Mucosa of descending colon (tissue), 3 donors: Measurements from ENCODE around the gene CEP41. TPM values are rescaled to one million over a fixed set of nuclear protein-coding genes. Genes with fewer than 3 reads are reported as not detected.

Experiments
- ATAC-seq: fragments of 200-7000 bp; cut with Tn5 transposase; one replicate; pipeline ENCODE4 v1.9.1; 2020; ENCODE audit warnings: mild to moderate bottlenecking, moderate library complexity
- DNase-seq, 3 donors: peaks; one replicate each; pipeline ENCODE4 v3.0.0-alpha.2; 2020
- H3K36me3 ChIP-seq: fragments of 200-600 bp; one replicate; pipeline ENCODE4 v1.8.0; 2021; ENCODE audit warnings: low read depth, mild to moderate bottlenecking
- H3K4me1 ChIP-seq: fragments of 200-600 bp; one replicate; pipeline ENCODE4 v1.8.0; 2021; ENCODE audit warnings: low read depth, mild to moderate bottlenecking
- H3K4me3 ChIP-seq: fragments of 200-600 bp; one replicate; pipeline ENCODE4 v1.8.0; 2021; ENCODE audit warnings: mild to moderate bottlenecking
- H3K9me3 ChIP-seq: fragments of 200-600 bp; one replicate; pipeline ENCODE4 v1.8.0; 2021; ENCODE audit warnings: mild to moderate bottlenecking
- CTCF ChIP-seq: fragments of 200-600 bp; IDR thresholded peaks from one replicate; pipeline ENCODE4 v1.8.0; 2022; ENCODE audit warnings: antibody characterized with exemption, mild to moderate bottlenecking
- intact Hi-C, 2 donors: fragments of 100-400 bp; cut with DNase I in 1 of 2; cut with micrococcal nuclease in 1 of 2; formaldehyde crosslinking; loops; one replicate each; pipeline versions ENCODE4 v1.11.0 to v1.11.1; 2022; cut with DNase I, micrococcal nuclease
- total RNA-seq, 3 donors: library from RNA; stranded (reverse); fragmentation: NEBNext Ultra II Directional in 2 of 3; extraction: Animal tissue kit (Norgen Biotek cat#: 25700) in 2 of 3; gene quantifications; one replicate each; pipeline versions ENCODE4 v1.2.1 to v1.2.4, GENCODE V29; 2021 to 2023
- donor health status: DM: no; HTN: no; CAD: no; lungs with moderate emphysema.
- donor health status: DM: no; HTN: no; CAD: no.
- donor health status: DM: no; HTN: yes; CAD: no.

The CEP41 gene
- total RNA-seq, 3 donors from 2014 or later, result 6.4 to 8.3 (median 6.6) TPM

GRCh38 chr7:130486954-130487436 is 46.2 kb upstream of the CEP41 start:
- H3K4me3 ChIP-seq, result peak overlapping the region; percentile 28
- H3K9me3 ChIP-seq, result no peaks in the 10 kb centered on the region
- no peaks in the 10 kb centered on the region for H3K4me1 ChIP-seq
- DNase-seq (no peak), ATAC-seq (no peak)
- H3K36me3 ChIP-seq, result no peaks in the 10 kb centered on the region
- TF ChIP-seq CTCF, result no peak
- intact Hi-C loops, result no loop called here

GRCh38 chr7:130486114-130486953 is 45.5 kb upstream of the CEP41 start:
- no peaks in the 10 kb centered on the region for H3K4me1 ChIP-seq
- ATAC-seq, result peak; percentile 90
- H3K4me3 ChIP-seq, result peak overlapping the region; percentile 28
- TF ChIP-seq CTCF, result peak; percentile 88
- intact Hi-C loops, result no loop called here
- DNase-seq, result peak; percentile 83 to 89 (median 88)
- no peaks in the 10 kb centered on the region for H3K9me3 ChIP-seq
- H3K36me3 ChIP-seq, result no peaks in the 10 kb centered on the region

- DNase-seq, result no peak
- Histone ChIP-seq H3K9me3 (no peaks in the 10 kb centered on the region), H3K4me1 (no peaks in the 10 kb centered on the region), H3K36me3 (no peaks in the 10 kb centered on the region), H3K4me3 (no peak overlapping the region)
- TF ChIP-seq CTCF, result no peak
- intact Hi-C loops, result no loop called here
- no peak for ATAC-seq
Observed at GRCh38 chr7:130485734-130486113, 44.9 kb upstream of the CEP41 start.

- no peaks in the 10 kb centered on the region for H3K4me1 ChIP-seq
- intact Hi-C loops, result no loop called here
- H3K9me3 ChIP-seq, result peaks cover 3% of the 10 kb centered on the region
- no peak overlapping the region for H3K4me3 ChIP-seq
- TF ChIP-seq CTCF, result no peak
- DNase-seq (no peak), ATAC-seq (no peak)
- H3K36me3 ChIP-seq, result no peaks in the 10 kb centered on the region
Observed at GRCh38 chr7:130483031-130483430, 42.2 kb upstream of the CEP41 start.

GRCh38 chr7:130481898-130482297 is 41.1 kb upstream of the CEP41 start:
- no peak for DNase-seq

More at GRCh38 chr7:130481898-130482297, 41.1 kb upstream of the CEP41 start:
- no peaks in the 10 kb centered on the region for H3K36me3 ChIP-seq
- no peak for TF ChIP-seq CTCF
- peaks cover 7% of the 10 kb centered on the region for H3K9me3 ChIP-seq
- ATAC-seq, result no peak
- no peak overlapping the region for H3K4me3 ChIP-seq
- H3K4me1 ChIP-seq, result no peaks in the 10 kb centered on the region
- intact Hi-C loops, result no loop called here
